ENCODE results near the gene TFEB. TPM values are rescaled to one million over a fixed set of nuclear protein-coding genes. Genes with fewer than 3 reads are reported as not detected.

TFEB gene
- total RNA-seq, 1 donor from 2014 or later = 2.7 TPM

Small RNA genes within 50 kb of the gene (small RNA-seq; reads per million reads assigned to genes)
- not detected for gene AL365205.3 (ENCODE audit: low replicate concordance)

Other genes with a start within 250 kb of the TFEB start
- 2.2 TPM for gene FOXP4, start 189.2 kb downstream of the TFEB start, total RNA-seq
- 8.4 TPM for gene MDFI, start 97.1 kb downstream of the TFEB start, total RNA-seq
- gene PGC, start 11.8 kb upstream of the TFEB start, total RNA-seq = 0.49 TPM
- 10.3 TPM for gene FRS3, start 44.3 kb upstream of the TFEB start, total RNA-seq
- 0.49 TPM for gene PRICKLE4, start 45.2 kb upstream of the TFEB start, total RNA-seq
- 32.2 TPM for gene TOMM6, start 52.1 kb upstream of the TFEB start, total RNA-seq
- 14.5 TPM for gene USP49, start 159.8 kb upstream of the TFEB start, total RNA-seq
- gene MED20, start 185.5 kb upstream of the TFEB start, total RNA-seq = 13.3 TPM
- gene BYSL, start 185.9 kb upstream of the TFEB start, total RNA-seq = 11.6 TPM
- gene CCND3, start 206.2 kb upstream of the TFEB start, total RNA-seq = 13.0 TPM